NCI-H2227 treated with DMSO at 0.1 percent for 48 hours (cell line): ENCODE data around the gene ODC1.
"Not testable (repeated sequence)": the region's sequence is repeated elsewhere in the genome, so short reads cannot be mapped to it uniquely, and the experiment has no call there.

Experiments used
- DNase-seq: peaks from one replicate; lab custom pipeline; 2025; lab: John Stamatoyannopoulos, UW

ODC1 gene

GRCh38 chr2:10478298-10478625 lies 30.1 kb upstream of the ODC1 start:
- no peak for DNase-seq

- DNase-seq = no peak
Observed at GRCh38 chr2:10477443-10478297, 29.5 kb upstream of the ODC1 start.

- DNase-seq = no peak
Observed at GRCh38 chr2:10476723-10477442, 28.8 kb upstream of the ODC1 start.

- DNase-seq = no peak
Observed at GRCh38 chr2:10475811-10476660, 27.9 kb upstream of the ODC1 start.

GRCh38 chr2:10475221-10475722 lies 27.1 kb upstream of the ODC1 start:
- no peak for DNase-seq

- no peak for DNase-seq
Observed at GRCh38 chr2:10473121-10473756, 25.1 kb upstream of the ODC1 start.

GRCh38 chr2:10471955-10472354 lies 23.8 kb upstream of the ODC1 start:
- no peak for DNase-seq

- DNase-seq = no peak
Observed at GRCh38 chr2:10471046-10471571, 23.0 kb upstream of the ODC1 start.

GRCh38 chr2:10469955-10470608 lies 22.0 kb upstream of the ODC1 start:
- no peak for DNase-seq

- DNase-seq = no peak
Observed at GRCh38 chr2:10469301-10469700, 21.2 kb upstream of the ODC1 start.

- DNase-seq = no peak
Observed at GRCh38 chr2:10467401-10467800, 19.3 kb upstream of the ODC1 start.

- DNase-seq = no peak
Observed at GRCh38 chr2:10466801-10467200, 18.7 kb upstream of the ODC1 start.

GRCh38 chr2:10465910-10466309 lies 17.8 kb upstream of the ODC1 start:
- DNase-seq = no peak

- DNase-seq = no peak
Observed at GRCh38 chr2:10462178-10463083, 14.3 kb upstream of the ODC1 start.

- DNase-seq = no peak
Observed at GRCh38 chr2:10460366-10460796, 12.3 kb upstream of the ODC1 start.

- no peak for DNase-seq
Observed at GRCh38 chr2:10457846-10458598, 9.9 kb upstream of the ODC1 start.

GRCh38 chr2:10457195-10457594 lies 9.1 kb upstream of the ODC1 start:
- DNase-seq = not testable (repeated sequence)

- no peak for DNase-seq
Observed at GRCh38 chr2:10454505-10454904, 6.4 kb upstream of the ODC1 start.

GRCh38 chr2:10453905-10454298 lies 5.8 kb upstream of the ODC1 start:
- no peak for DNase-seq
